Endothelial cell of umbilical vein (primary cell): ENCODE results near the gene CAMTA1. TPM values are rescaled to one million over a fixed set of nuclear protein-coding genes. Genes with fewer than 3 reads are reported as not detected.

Source experiments
- BruUV-seq: library from RNA; stranded (reverse); fragments of 400-500 nt; replicated peaks from 2 replicates; lab custom pipeline; 2021; lab: Mats Ljungman, UMichigan
- CTCF ChIA-PET: fragments of 300-600, 350-600 bp; sonication (Branson Sonifier 250); formaldehyde crosslinking; loops from one replicate; lab custom pipeline; 2021; ENCODE audit warnings: antibody characterized with exemption, inconsistent platforms; lab: Charles Lee
- POLR2A ChIA-PET: fragments of 300-600, 350-600 bp; sonication (Branson Sonifier 250); formaldehyde crosslinking; loops from one replicate; lab custom pipeline; 2021; ENCODE audit warnings: antibody characterized with exemption, inconsistent platforms; lab: Charles Lee
- DNase-seq: peaks from one replicate; pipeline ENCODE4 v3.0.0-alpha.2; 2011; ENCODE audit warnings: low read depth, low spot score
- FAIRE-seq: peaks from 2 replicates; lab custom pipeline; 2011; peaks lifted over from hg19 to GRCh38; lab: Jason Lieb, UNC
- H2AFZ ChIP-seq: 2 replicates; pipeline ENCODE4 v1.6.0; 2012; ENCODE audit warnings: low read depth, low read length, control low read depth, inconsistent platforms
- H3K27ac ChIP-seq: 2 replicates; pipeline ENCODE4 v1.5.1; 2011; ENCODE audit warnings: low read depth, mild to moderate bottlenecking, control low read depth, low read length, moderate library complexity; ENCODE audit not compliant: insufficient read depth
- H3K27me3 ChIP-seq, 2 experiments: 2 replicates each; pipeline versions ENCODE4 v1.6.0 to v1.6.1; 2011; ENCODE audit warnings: low read length in 2 of 2, mixed read lengths in 1 of 2; ENCODE audit not compliant: control insufficient read depth in 2 of 2, insufficient read depth in 2 of 2
- H3K36me3 ChIP-seq, 2 experiments: 2 replicates in 1 of 2; 3 replicates in 1 of 2; pipeline ENCODE4 v1.5.1; 2011; ENCODE audit warnings: low read length in 2 of 2, mild to moderate bottlenecking in 1 of 2, moderate library complexity in 1 of 2; ENCODE audit not compliant: control insufficient read depth in 2 of 2, insufficient read depth in 2 of 2; ENCODE audit errors: extremely low read depth in 1 of 2
- H3K4me1 ChIP-seq: 3 replicates; pipeline ENCODE4 v1.5.1; 2011; ENCODE audit warnings: mild to moderate bottlenecking, low read length; ENCODE audit not compliant: control insufficient read depth, insufficient read depth; ENCODE audit errors: extremely low read depth
- H3K4me2 ChIP-seq: 2 replicates; pipeline ENCODE4 v1.6.1; 2011; ENCODE audit warnings: low read length, control low read depth, mixed read lengths; ENCODE audit not compliant: insufficient read depth
- H3K4me3 ChIP-seq, 3 experiments: fragments of 200-600 bp in 1 of 3; sonication (generic), shearing (Covaris generic) in 1 of 3; replicated peaks in 1 of 3; 2 replicates each; pipeline ENCODE4 v1.5.1; 2011 to 2016; ENCODE audit warnings: control low read depth in 3 of 3, low read length in 3 of 3, mild to moderate bottlenecking in 2 of 3, inconsistent platforms in 1 of 3, low read depth in 1 of 3, moderate library complexity in 1 of 3; ENCODE audit not compliant: insufficient read depth in 1 of 3
- H3K79me2 ChIP-seq: 2 replicates; pipeline ENCODE4 v1.6.0; 2012; ENCODE audit warnings: low read length, inconsistent platforms; ENCODE audit not compliant: control insufficient read depth, insufficient read depth
- H3K9ac ChIP-seq: replicated peaks from 2 replicates; pipeline ENCODE3; 2011; ENCODE audit warnings: low read length, control low read depth; ENCODE audit not compliant: insufficient read depth; ENCODE audit errors: extremely low read depth
- H3K9me1 ChIP-seq: replicated peaks from 3 replicates; pipeline ENCODE4 v1.6.0; 2011; ENCODE audit warnings: mild to moderate bottlenecking, low read length; ENCODE audit not compliant: control insufficient read depth, insufficient read depth; ENCODE audit errors: extremely low read depth
- H3K9me3 ChIP-seq: replicated peaks from 2 replicates; pipeline ENCODE4 v1.5.1; 2012; ENCODE audit warnings: low read length, inconsistent platforms; ENCODE audit not compliant: control insufficient read depth, insufficient read depth
- H4K20me1 ChIP-seq: replicated peaks from 2 replicates; pipeline ENCODE3; 2011; ENCODE audit warnings: mild to moderate bottlenecking, low read length; ENCODE audit not compliant: control insufficient read depth, insufficient read depth; ENCODE audit errors: extremely low read depth
- EZH2 ChIP-seq: IDR thresholded peaks from 2 replicates; pipeline ENCODE4 v1.6.1; 2012; ENCODE audit warnings: borderline replicate concordance, low read depth, mild to moderate bottlenecking, moderate library complexity, low read length, inconsistent platforms; ENCODE audit not compliant: severe bottlenecking
- FOS ChIP-seq: IDR thresholded peaks from 2 replicates; pipeline ENCODE4 v1.6.1; 2011; ENCODE audit warnings: mild to moderate bottlenecking, low read length, moderate library complexity, borderline replicate concordance; ENCODE audit not compliant: insufficient read depth
- GATA2 ChIP-seq: IDR thresholded peaks from 2 replicates; pipeline ENCODE4 v1.7.0; 2011; ENCODE audit warnings: low read depth, mild to moderate bottlenecking, moderate library complexity, mixed read lengths, low read length; ENCODE audit not compliant: insufficient read length, insufficient read depth
- JUN ChIP-seq: IDR thresholded peaks from 2 replicates; pipeline ENCODE4 v1.6.1; 2011; ENCODE audit warnings: borderline replicate concordance, low read depth; ENCODE audit not compliant: insufficient read length, insufficient read depth
- MYC ChIP-seq: IDR thresholded peaks from one replicate; pipeline ENCODE4 v1.6.1; 2011; ENCODE audit warnings: mild to moderate bottlenecking, low read depth, low read length
- POLR2A ChIP-seq: IDR thresholded peaks from 2 replicates; pipeline ENCODE4 v1.6.1; 2012; ENCODE audit warnings: low read depth, mild to moderate bottlenecking, control low read depth, low read length
- POLR2AphosphoS5 ChIP-seq: IDR thresholded peaks from 2 replicates; pipeline ENCODE4 v1.6.1; 2012; ENCODE audit warnings: low read depth, mild to moderate bottlenecking, control low read depth, low read length, moderate library complexity; ENCODE audit not compliant: insufficient read depth
- dilution Hi-C: fragments of 300-500 bp; cut with MboI; formaldehyde crosslinking; loops from one replicate; pipeline ENCODE4 v1.15.0; 2019; ENCODE audit warnings: low sequenced_read_pairs; ENCODE audit not compliant: extremely low pct_ligation_motif_present
- intact Hi-C: fragments of 100-400 bp; cut with micrococcal nuclease; formaldehyde crosslinking; loops from one replicate; pipeline ENCODE4 v1.10.0; 2022
- polyA plus RNA-seq, 4 experiments: library from polyadenylated mRNA; depleted of rRNA in 3 of 4; stranded (reverse) in 3 of 4; unstranded in 1 of 4; fragments of >200 nt; gene quantifications; 2 replicates each; pipeline versions ENCODE4 v1.2.1 to v1.2.3, GENCODE V29; 2011 to 2012; ENCODE audit warnings: missing spikeins in 1 of 4
- total RNA-seq: library from RNA; stranded (reverse); gene quantifications from 2 replicates; pipeline ENCODE4 v1.2.3, GENCODE V29; 2021
- TF ChIP-seq, protein P1 (sequence below): IDR thresholded peaks from 2 replicates; pipeline ENCODE4 v1.6.1; 2011; ENCODE audit not compliant: insufficient read depth, insufficient read length
- TF ChIP-seq, protein P2 (sequence below), 2 donors: IDR thresholded peaks; 1 replicate in 1 of 2; 2 replicates in 1 of 2; pipeline ENCODE4 v1.5.1; 2011; ENCODE audit warnings: low read length in 2 of 2, mild to moderate bottlenecking in 2 of 2, moderate library complexity in 2 of 2, control low read depth in 1 of 2, inconsistent platforms in 1 of 2, low read depth in 1 of 2; ENCODE audit not compliant: insufficient read depth in 1 of 2; ENCODE audit errors: extremely low read depth in 1 of 2

Gene CAMTA1
- total and polyA plus RNA-seq, 2 donors (not counting 3 experiments of a cell fraction or from before 2014, with no cell fraction given) = 50.8 to 92.7 TPM

DNA sequence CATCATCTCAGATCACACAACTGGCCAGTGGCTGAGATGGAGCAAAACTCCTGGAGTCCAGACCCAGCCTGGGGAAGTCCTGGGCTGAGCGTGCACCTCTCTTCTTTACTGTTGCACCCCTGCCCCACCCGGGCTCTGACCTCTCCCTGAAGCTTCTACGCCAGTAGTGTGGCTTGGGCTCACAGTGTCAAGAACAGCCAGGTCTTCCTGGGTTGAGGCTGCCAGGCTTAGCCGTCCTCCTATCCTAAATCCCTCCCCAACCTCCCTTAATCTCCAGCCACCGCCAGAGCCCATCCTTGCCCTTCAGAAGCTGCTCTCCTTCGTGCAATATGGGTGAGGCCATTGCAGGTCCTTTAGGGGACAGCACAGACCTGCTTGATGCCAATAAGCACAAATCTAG, 586.7 kb downstream of the CAMTA1 start:
- POLR2A ChIA-PET = no interaction called here
- Histone ChIP-seq H3K9me1 (no peaks in the 10 kb centered on the region), H3K4me1 (peaks cover 10% of the 10 kb centered on the region), H3K36me3 (no peaks in the 10 kb centered on the region), H3K9ac (no peak overlapping the region), H3K27ac (no peak overlapping the region), H3K4me3 (no peak overlapping the region), H3K79me2 (no peaks in the 10 kb centered on the region), H3K9me3 (no peaks in the 10 kb centered on the region), H3K4me2 (no peak overlapping the region), H3K27me3 (no peaks in the 10 kb centered on the region), H2AFZ (no peak overlapping the region), H4K20me1 (no peaks in the 10 kb centered on the region)
- TF ChIP-seq, protein P1, sequence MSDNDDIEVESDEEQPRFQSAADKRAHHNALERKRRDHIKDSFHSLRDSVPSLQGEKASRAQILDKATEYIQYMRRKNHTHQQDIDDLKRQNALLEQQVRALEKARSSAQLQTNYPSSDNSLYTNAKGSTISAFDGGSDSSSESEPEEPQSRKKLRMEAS = no peak
- no peak for TF ChIP-seq POLR2AphosphoS5
- no peak for TF ChIP-seq POLR2A
- no peak for TF ChIP-seq GATA2
- CTCF ChIA-PET = interaction anchor here (1.0 kb wide), 1 partner anchor 168 kb away, joined by 3 read pairs; no protein-coding TSS in a partner anchor
- no TSS peak for BruUV-seq
- FAIRE-seq = no peak
- no peak for DNase-seq
- dilution Hi-C loops = no loop called here
- intact Hi-C loops = no loop called here

DNA sequence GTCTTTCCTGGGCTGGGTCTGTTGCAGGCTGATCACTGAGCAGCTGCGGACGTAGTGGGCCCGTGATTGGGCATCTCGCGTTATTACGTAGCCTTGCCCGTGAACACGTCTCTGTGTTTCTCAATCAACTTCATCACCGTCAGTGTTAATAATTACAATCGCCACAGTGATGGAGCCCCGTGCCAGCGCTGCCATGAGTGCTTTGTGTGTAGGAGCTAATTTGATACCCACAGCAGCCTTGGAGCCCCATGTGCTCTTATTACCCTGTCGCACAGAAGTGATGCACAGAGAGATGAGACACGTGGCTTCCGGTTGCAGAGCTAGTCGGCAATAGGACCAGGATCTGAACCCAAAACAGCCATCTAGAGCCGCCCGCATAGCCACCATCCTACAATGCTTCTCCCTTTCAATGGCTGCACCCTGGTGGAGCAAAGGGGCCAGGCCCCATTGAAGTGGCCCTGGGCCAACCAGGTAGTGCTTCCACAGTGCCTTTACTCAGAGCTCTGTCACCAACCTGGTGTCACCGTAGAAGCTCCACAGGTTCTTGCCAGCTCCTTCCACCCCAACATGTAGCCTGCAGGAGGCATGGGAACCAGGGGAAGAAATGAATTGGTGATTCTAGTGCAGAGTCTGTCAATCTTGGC, 587.3 kb downstream of the CAMTA1 start:
- no peaks in the 10 kb centered on the region for H3K36me3 ChIP-seq
- DNase-seq (no peak), FAIRE-seq (no peak)
- no peak overlapping the region for H3K4me3 ChIP-seq
- H3K79me2 ChIP-seq = no peaks in the 10 kb centered on the region
- H3K9me3 ChIP-seq = no peaks in the 10 kb centered on the region
- no peaks in the 10 kb centered on the region for H4K20me1 ChIP-seq
- H3K9ac ChIP-seq = no peak overlapping the region
- BruUV-seq = no TSS peak
- H3K4me1 ChIP-seq = peaks cover 10% of the 10 kb centered on the region
- ChIA-PET CTCF (interaction anchor here (1.0 kb wide), 1 partner anchor 168 kb away, joined by 3 read pairs; no protein-coding TSS in a partner anchor), POLR2A (no interaction called here)
- intact Hi-C loops = no loop called here
- no peak overlapping the region for H3K4me2 ChIP-seq
- TF ChIP-seq, protein P2, sequence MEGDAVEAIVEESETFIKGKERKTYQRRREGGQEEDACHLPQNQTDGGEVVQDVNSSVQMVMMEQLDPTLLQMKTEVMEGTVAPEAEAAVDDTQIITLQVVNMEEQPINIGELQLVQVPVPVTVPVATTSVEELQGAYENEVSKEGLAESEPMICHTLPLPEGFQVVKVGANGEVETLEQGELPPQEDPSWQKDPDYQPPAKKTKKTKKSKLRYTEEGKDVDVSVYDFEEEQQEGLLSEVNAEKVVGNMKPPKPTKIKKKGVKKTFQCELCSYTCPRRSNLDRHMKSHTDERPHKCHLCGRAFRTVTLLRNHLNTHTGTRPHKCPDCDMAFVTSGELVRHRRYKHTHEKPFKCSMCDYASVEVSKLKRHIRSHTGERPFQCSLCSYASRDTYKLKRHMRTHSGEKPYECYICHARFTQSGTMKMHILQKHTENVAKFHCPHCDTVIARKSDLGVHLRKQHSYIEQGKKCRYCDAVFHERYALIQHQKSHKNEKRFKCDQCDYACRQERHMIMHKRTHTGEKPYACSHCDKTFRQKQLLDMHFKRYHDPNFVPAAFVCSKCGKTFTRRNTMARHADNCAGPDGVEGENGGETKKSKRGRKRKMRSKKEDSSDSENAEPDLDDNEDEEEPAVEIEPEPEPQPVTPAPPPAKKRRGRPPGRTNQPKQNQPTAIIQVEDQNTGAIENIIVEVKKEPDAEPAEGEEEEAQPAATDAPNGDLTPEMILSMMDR (IDR thresholded peaks at IDR 0.05; ENCODE audit: extremely low read depth in 1 of 2, insufficient read depth in 1 of 2, low read depth in 1 of 2, low read length in 2 of 2) = no peak
- TF ChIP-seq EZH2 (no peak), GATA2 (no peak), FOS (no peak), POLR2A (no peak), JUN (no peak), MYC (no peak), POLR2AphosphoS5 (no peak)
- TF ChIP-seq, protein P1 = no peak
- H2AFZ ChIP-seq = no peak overlapping the region
- dilution Hi-C loops = no loop called here
- H3K9me1 ChIP-seq = no peaks in the 10 kb centered on the region
- H3K27ac ChIP-seq = no peak overlapping the region
- no peaks in the 10 kb centered on the region for H3K27me3 ChIP-seq
